HCT116 (cell line): ENCODE data around the gene RALGAPA1.

Experiments
- CBX3 ChIP-seq: IDR thresholded peaks from 2 replicates; pipeline ENCODE4 v1.6.1; 2012; ENCODE audit warnings: low read depth
- CEBPB ChIP-seq: IDR thresholded peaks from 2 replicates; pipeline ENCODE4 v1.6.1; 2012; ENCODE audit warnings: low read depth
- EZH2phosphoT487 ChIP-seq: fragments of 200-600 bp; IDR thresholded peaks from 2 replicates; pipeline ENCODE4 v1.6.1; 2018; ENCODE audit warnings: antibody characterized with exemption, borderline replicate concordance
- JUND ChIP-seq: IDR thresholded peaks from 2 replicates; pipeline ENCODE4 v1.6.1; 2012
- POLR2A ChIP-seq: IDR thresholded peaks from 2 replicates; pipeline ENCODE4 v1.7.0; 2011; ENCODE audit warnings: borderline replicate concordance; ENCODE audit not compliant: insufficient read depth, insufficient read length; ENCODE audit errors: extremely low read depth
- POLR2AphosphoS5 ChIP-seq: IDR thresholded peaks from 2 replicates; pipeline ENCODE4 v1.6.1; 2011; ENCODE audit warnings: mild to moderate bottlenecking, low read depth, low read length, moderate library complexity
- RAD21 ChIP-seq: IDR thresholded peaks from 2 replicates; pipeline ENCODE4 v1.6.1; 2012; ENCODE audit warnings: low read depth, mild to moderate bottlenecking
- SP1 ChIP-seq: IDR thresholded peaks from 2 replicates; pipeline ENCODE4 v1.6.1; 2012; ENCODE audit warnings: low read depth
- SRF ChIP-seq: IDR thresholded peaks from 2 replicates; pipeline ENCODE4 v1.6.1; 2012; ENCODE audit warnings: low read depth
- TCF7L2 ChIP-seq: IDR thresholded peaks from 2 replicates; pipeline ENCODE4 v1.7.0; 2011; ENCODE audit warnings: borderline replicate concordance, inconsistent platforms; ENCODE audit not compliant: insufficient read depth, insufficient read length; ENCODE audit errors: extremely low read depth
- ZFX ChIP-seq: fragments of 450-650 bp; IDR thresholded peaks from 2 replicates; pipeline ENCODE4 v1.6.1; 2017
- ZNF274 ChIP-seq: fragments of 200-500 bp; sonication (Bioruptor generic); IDR thresholded peaks from 2 replicates; pipeline ENCODE4 v1.6.1; 2014; ENCODE audit warnings: mild to moderate bottlenecking, low read depth, low read length, inconsistent platforms
- TF ChIP-seq, protein P1 (sequence below), 3 experiments: fragments of 200-600 bp in 1 of 3; sonication (generic) in 1 of 3; IDR thresholded peaks in 2 of 3; conservative IDR thresholded peaks in 1 of 3; 2 replicates each; pipeline ENCODE4 v1.5.1; 2012 to 2017; ENCODE audit warnings: low read depth in 2 of 3, low read length in 2 of 3, antibody characterized with exemption in 1 of 3, borderline replicate concordance in 1 of 3, control low read depth in 1 of 3, mild to moderate bottlenecking in 1 of 3, mixed read lengths in 1 of 3, mixed run types in 1 of 3, moderate library complexity in 1 of 3; ENCODE audit not compliant: insufficient read depth in 1 of 3
- TF ChIP-seq, protein P2 (sequence below): IDR thresholded peaks from 2 replicates; pipeline ENCODE4 v1.6.1; 2012

DNA sequence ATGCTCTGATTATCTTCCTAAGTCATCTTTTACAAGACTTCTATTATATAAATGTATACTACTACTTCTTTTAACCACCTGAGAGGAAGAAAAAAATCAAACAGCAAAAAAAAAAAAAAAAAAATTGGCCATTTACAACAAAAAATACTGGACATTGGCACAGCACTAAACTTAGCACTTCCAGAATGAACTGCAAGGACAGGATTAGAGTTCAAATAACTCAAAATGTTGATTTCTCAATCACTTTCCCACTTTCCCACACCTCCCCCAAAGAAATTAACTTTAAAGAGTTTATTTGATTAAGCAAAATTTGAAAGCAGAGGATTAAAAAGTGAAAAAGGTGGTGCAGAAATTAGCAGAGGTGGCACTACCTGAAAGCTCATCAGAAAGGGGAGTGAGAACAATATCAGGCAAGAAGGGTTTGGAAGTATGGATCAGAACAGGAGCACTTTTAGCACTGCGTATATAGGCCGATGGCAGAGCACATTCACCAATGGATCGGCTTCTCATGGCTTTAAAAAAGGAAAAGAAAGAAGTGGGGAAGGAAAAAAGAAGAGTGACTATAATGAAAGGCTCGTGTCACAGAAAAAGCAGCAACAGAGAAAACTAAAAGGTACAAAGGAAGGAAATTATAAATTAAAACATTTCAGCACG is 109.2 kb downstream of the RALGAPA1 start:
- TF ChIP-seq, protein P1, sequence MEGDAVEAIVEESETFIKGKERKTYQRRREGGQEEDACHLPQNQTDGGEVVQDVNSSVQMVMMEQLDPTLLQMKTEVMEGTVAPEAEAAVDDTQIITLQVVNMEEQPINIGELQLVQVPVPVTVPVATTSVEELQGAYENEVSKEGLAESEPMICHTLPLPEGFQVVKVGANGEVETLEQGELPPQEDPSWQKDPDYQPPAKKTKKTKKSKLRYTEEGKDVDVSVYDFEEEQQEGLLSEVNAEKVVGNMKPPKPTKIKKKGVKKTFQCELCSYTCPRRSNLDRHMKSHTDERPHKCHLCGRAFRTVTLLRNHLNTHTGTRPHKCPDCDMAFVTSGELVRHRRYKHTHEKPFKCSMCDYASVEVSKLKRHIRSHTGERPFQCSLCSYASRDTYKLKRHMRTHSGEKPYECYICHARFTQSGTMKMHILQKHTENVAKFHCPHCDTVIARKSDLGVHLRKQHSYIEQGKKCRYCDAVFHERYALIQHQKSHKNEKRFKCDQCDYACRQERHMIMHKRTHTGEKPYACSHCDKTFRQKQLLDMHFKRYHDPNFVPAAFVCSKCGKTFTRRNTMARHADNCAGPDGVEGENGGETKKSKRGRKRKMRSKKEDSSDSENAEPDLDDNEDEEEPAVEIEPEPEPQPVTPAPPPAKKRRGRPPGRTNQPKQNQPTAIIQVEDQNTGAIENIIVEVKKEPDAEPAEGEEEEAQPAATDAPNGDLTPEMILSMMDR (IDR thresholded peaks at IDR 0.05 in 2 of 3, conservative IDR thresholded peaks at IDR 0.05 in 1 of 3; ENCODE audit: borderline replicate concordance in 1 of 3, insufficient read depth in 1 of 3, low read depth in 2 of 3, low read length in 2 of 3), result no peak
- TF ChIP-seq JUND, result no peak
- TF ChIP-seq POLR2AphosphoS5, result no peak
- TF ChIP-seq EZH2phosphoT487, result no peak
- no peak for TF ChIP-seq ZNF274
- TF ChIP-seq SRF, result no peak
- no peak for TF ChIP-seq POLR2A
- TF ChIP-seq SP1, result no peak
- no peak for TF ChIP-seq ZFX
- TF ChIP-seq CBX3, result no peak
- no peak for TF ChIP-seq CEBPB
- no peak for TF ChIP-seq TCF7L2
- no peak for TF ChIP-seq RAD21
- TF ChIP-seq, protein P2, sequence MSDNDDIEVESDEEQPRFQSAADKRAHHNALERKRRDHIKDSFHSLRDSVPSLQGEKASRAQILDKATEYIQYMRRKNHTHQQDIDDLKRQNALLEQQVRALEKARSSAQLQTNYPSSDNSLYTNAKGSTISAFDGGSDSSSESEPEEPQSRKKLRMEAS, result no peak
